ENCODE data around the gene ADAM12.

GRCh38 chr10:126021833-126022500 lies 366.3 kb downstream of the ADAM12 start:
- no peak for TF ChIP-seq POLR2AphosphoS5 (IDR thresholded peaks at IDR 0.05; ENCODE audit: borderline replicate concordance, low read depth, low read length)
- no peak for TF ChIP-seq EZH2 (IDR thresholded peaks at IDR 0.05)

Measured in SK-N-MC (cell line).